Fibroblast of the aortic adventitia (primary cell): ENCODE measurements around the gene TMIGD3. TPM values are rescaled to one million over a fixed set of nuclear protein-coding genes. Genes with fewer than 3 reads are reported as not detected.

Experiments
- DNase-seq: peaks from one replicate; pipeline ENCODE4 v3.0.0-alpha.2; 2010; ENCODE audit warnings: low read depth
- H3K4me3 ChIP-seq: 2 replicates; pipeline ENCODE4 v1.5.1; 2011; ENCODE audit warnings: low read depth, mild to moderate bottlenecking, control low read depth, low read length, moderate library complexity
- total RNA-seq: library from RNA; depleted of rRNA; stranded (reverse); fragments of >200 nt; gene quantifications from 2 replicates; pipeline ENCODE4 v1.2.3, GENCODE V29; 2012; ENCODE audit warnings: low replicate concordance
- TF ChIP-seq, protein P1 (sequence below): IDR thresholded peaks from 2 replicates; pipeline ENCODE4 v1.5.1; 2011; ENCODE audit warnings: mild to moderate bottlenecking, low read length, control low read depth, inconsistent platforms; ENCODE audit not compliant: insufficient read depth

TMIGD3 gene
- total RNA-seq, 1 donor = not detected

DNA sequence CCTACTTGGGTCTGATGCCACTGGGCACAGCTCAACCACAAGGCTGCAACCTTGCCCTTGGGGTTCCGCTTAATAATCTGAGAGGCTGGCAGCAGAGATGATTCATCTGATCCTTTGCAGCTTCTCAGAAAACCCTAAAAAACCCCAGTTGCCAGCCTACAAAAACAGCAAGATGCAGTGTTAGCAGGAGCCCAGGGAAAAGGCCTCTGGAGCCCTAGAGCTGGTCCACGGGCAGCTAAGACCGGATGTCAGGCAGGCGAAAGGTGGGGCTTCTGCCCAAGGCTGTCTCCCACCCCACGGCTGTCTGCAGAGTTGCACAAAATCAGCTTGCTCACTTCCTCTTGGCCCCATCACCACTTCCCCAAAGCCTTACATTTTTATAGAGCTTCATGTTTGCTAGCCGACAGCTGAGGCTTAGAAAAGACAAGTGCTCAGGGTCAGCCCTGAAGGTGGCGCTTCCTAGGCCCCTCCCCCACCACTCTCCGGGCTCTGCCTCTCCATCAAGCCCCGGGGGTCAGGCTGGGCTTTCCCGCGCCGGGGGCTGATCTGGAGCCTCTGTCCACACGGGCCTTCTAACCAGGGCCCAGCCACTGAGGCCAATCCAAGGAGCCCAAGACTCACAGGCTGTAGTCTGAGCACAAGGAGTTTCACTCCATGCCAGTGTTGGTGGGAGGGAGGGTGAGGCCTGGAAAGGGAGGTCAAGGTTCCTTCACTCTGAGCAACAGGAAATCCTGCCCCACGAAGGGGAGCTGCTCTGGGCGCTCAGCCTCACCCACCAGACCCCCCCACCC is 4.2 kb upstream of the TMIGD3 start:
- peak overlapping the region; percentile 22 for H3K4me3 ChIP-seq
- peak; percentile 74 for DNase-seq
- TF ChIP-seq, protein P1, sequence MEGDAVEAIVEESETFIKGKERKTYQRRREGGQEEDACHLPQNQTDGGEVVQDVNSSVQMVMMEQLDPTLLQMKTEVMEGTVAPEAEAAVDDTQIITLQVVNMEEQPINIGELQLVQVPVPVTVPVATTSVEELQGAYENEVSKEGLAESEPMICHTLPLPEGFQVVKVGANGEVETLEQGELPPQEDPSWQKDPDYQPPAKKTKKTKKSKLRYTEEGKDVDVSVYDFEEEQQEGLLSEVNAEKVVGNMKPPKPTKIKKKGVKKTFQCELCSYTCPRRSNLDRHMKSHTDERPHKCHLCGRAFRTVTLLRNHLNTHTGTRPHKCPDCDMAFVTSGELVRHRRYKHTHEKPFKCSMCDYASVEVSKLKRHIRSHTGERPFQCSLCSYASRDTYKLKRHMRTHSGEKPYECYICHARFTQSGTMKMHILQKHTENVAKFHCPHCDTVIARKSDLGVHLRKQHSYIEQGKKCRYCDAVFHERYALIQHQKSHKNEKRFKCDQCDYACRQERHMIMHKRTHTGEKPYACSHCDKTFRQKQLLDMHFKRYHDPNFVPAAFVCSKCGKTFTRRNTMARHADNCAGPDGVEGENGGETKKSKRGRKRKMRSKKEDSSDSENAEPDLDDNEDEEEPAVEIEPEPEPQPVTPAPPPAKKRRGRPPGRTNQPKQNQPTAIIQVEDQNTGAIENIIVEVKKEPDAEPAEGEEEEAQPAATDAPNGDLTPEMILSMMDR = no peak

GRCh38 chr1:111506561-111506960 is 3.1 kb upstream of the TMIGD3 start:
- DNase-seq = no peak
- no peak overlapping the region for H3K4me3 ChIP-seq
- TF ChIP-seq, protein P1 = no peak

DNA sequence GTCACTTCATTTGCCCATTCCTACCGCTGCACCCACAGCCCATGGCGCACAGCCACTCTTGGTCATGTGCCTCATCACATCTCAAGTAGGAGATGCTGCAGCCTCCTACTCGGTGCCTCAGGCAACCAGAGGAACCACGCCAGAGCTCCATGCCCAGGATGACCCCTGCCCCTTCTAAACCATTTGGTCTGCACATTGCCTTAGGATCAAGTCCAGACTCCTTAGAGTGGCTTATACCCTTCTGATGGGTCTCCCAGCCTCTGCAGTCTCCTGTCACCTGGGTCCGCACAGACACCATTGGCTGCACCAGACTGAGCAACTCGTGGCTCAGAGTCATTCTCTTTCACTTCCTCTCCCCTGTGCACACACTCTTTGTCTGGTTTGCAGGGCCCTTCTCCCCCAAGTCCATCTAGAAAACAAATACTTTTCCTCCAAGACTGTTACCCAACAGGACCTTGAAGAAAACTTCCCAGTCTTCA is 2.2 kb upstream of the TMIGD3 start:
- DNase-seq = no peak
- H3K4me3 ChIP-seq = no peak overlapping the region
- TF ChIP-seq, protein P1 = no peak

- DNase-seq = no peak
- H3K4me3 ChIP-seq = no peak overlapping the region
- TF ChIP-seq, protein P1 = no peak
These were observed 664 bp upstream of the TMIGD3 start for GRCh38 chr1:111504097-111504496.

DNA sequence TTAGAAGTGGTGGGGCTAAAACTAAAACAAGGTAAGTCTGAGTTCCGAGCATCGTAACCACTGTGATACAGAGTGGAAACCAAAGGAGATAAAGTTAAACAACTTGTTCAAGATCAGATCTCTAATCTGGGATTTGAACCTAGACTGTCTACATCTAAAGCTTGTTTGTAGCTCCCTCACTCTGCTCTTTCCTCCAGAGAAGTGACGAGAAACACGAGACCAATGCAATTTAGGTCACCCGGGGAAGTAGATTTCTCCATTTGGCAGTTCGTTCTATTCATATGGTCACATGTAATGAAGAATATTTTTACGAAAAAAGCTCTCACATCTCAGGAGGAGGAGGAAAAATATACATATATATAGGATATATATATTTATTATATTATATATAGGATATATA is 1.8 kb downstream of the TMIGD3 start:
- DNase-seq = no peak
- no peak overlapping the region for H3K4me3 ChIP-seq
- TF ChIP-seq, protein P1 = no peak

DNA sequence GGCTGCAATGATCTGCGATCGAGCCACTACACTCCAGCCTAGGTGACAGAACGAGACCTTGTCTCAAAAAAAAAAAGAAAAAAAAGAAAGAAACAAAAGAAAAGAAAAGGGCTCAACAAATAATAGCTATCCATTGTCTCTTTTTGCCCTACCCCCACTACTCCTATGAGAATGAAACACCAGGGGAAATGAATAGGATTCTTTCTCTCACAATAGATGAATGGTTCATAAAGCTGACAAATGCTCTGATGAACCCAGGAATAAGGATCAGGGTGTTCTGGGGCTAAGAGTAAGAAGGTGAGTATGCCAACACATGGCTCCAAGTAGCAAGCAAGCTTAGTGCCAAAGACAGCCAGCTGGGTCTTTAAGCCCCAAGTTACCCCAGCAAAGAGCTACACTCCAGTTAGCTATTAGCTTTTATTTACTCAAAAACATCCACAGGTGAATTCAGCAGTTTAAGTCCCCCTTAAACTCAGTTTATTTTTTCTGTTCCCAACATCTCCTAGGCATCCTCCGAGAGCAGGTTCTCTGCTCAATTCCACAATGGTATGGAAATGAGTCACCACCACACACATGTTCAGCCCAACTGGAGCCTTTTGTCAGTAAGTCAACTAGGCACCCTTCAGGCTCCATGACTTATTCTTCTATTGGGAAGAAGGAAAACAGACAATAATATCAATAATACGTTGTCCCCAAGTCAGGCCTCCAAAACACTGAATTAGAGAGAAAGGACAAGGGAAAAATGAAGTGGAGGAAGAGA is 4.2 kb downstream of the TMIGD3 start:
- TF ChIP-seq, protein P1 = no peak
- H3K4me3 ChIP-seq = no peak overlapping the region
- DNase-seq = no peak
